ENCODE measurements around the gene PODXL2. TPM values are rescaled to one million over a fixed set of nuclear protein-coding genes. Genes with fewer than 3 reads are reported as not detected.

Gene PODXL2
- total RNA-seq, 1 experiment from 2014 or later, result 33.6 TPM

DNA sequence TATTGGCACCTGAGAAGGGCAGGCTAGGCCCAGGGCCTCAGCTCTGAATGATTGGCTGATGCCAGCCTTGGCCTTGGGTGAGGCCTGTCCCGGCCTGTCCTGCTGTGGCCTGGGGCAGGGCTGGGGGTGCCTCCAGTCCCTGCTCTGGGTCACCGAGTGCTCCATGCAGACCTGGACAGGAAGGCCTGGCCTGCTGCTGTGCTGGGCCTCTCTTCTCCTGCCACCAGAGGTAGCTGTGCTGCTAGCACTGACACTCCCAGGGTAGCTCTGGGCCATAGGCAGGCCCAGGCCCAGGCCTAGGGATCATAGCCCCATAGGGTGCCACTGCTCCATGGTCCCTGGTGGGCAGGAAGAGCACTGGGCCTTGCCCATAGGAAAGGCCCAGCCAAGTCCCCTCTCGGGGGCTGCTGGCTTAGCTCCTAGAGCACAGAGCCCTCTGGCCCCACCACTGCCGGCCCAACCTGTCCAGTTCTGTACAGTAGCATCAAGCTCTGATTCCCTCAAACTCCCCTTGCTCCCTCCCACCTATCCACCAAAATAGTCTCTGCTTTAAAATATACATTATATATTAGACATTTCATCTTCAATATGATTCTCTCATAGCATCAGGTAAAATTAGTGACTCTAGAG lies 62.0 kb downstream of the PODXL2 start:
- H3K9me3 Mint-ChIP-seq, result no peaks in the 10 kb centered on the region
- CTCF ChIA-PET, result interaction anchor here (0.6 to 4.7 kb wide), 28 partner anchors 10 to 852 kb away, joined by 3 to 76 read pairs (median 4); partner anchors contain the start of gene MGLL
- no peak overlapping the region for H3K4me3 Mint-ChIP-seq
- no peaks in the 10 kb centered on the region for H3K36me3 Mint-ChIP-seq
- peak; percentile 71 for DNase-seq (ENCODE audit: low spot score)
- peaks cover 19% of the 10 kb centered on the region for H3K4me1 Mint-ChIP-seq
- ATAC-seq, result peak; percentile 94
- 0 out of 2 replicates have a peak, but pooled peaks have one; percentile 23 for TF ChIP-seq SP1 (CRISPR knock-in tag; conservative IDR thresholded peaks at IDR 0.05)
- no peak for TF ChIP-seq PRRX2 (CRISPR knock-in tag; IDR thresholded peaks at IDR 0.05)
- TF ChIP-seq, protein P1, sequence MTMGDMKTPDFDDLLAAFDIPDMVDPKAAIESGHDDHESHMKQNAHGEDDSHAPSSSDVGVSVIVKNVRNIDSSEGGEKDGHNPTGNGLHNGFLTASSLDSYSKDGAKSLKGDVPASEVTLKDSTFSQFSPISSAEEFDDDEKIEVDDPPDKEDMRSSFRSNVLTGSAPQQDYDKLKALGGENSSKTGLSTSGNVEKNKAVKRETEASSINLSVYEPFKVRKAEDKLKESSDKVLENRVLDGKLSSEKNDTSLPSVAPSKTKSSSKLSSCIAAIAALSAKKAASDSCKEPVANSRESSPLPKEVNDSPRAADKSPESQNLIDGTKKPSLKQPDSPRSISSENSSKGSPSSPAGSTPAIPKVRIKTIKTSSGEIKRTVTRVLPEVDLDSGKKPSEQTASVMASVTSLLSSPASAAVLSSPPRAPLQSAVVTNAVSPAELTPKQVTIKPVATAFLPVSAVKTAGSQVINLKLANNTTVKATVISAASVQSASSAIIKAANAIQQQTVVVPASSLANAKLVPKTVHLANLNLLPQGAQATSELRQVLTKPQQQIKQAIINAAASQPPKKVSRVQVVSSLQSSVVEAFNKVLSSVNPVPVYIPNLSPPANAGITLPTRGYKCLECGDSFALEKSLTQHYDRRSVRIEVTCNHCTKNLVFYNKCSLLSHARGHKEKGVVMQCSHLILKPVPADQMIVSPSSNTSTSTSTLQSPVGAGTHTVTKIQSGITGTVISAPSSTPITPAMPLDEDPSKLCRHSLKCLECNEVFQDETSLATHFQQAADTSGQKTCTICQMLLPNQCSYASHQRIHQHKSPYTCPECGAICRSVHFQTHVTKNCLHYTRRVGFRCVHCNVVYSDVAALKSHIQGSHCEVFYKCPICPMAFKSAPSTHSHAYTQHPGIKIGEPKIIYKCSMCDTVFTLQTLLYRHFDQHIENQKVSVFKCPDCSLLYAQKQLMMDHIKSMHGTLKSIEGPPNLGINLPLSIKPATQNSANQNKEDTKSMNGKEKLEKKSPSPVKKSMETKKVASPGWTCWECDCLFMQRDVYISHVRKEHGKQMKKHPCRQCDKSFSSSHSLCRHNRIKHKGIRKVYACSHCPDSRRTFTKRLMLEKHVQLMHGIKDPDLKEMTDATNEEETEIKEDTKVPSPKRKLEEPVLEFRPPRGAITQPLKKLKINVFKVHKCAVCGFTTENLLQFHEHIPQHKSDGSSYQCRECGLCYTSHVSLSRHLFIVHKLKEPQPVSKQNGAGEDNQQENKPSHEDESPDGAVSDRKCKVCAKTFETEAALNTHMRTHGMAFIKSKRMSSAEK (CRISPR knock-in tag; IDR thresholded peaks at IDR 0.05; ENCODE audit: borderline replicate concordance), result no peak
- TF ChIP-seq ZNF219 (CRISPR knock-in tag; IDR thresholded peaks at IDR 0.05; ENCODE audit: borderline replicate concordance), result no peak
- TF ChIP-seq ZNF317 (CRISPR knock-in tag; IDR thresholded peaks at IDR 0.05; ENCODE audit: borderline replicate concordance, low read depth), result no peak
- peak; percentile 85 for TF ChIP-seq ZNF121 (CRISPR knock-in tag; IDR thresholded peaks at IDR 0.05)
- no peak for TF ChIP-seq ZBTB21 (CRISPR knock-in tag; IDR thresholded peaks at IDR 0.05; ENCODE audit: borderline replicate concordance)
- TF ChIP-seq CBFB (CRISPR knock-in tag; IDR thresholded peaks at IDR 0.05; ENCODE audit: low read depth), result no peak
- TF ChIP-seq, protein P2, sequence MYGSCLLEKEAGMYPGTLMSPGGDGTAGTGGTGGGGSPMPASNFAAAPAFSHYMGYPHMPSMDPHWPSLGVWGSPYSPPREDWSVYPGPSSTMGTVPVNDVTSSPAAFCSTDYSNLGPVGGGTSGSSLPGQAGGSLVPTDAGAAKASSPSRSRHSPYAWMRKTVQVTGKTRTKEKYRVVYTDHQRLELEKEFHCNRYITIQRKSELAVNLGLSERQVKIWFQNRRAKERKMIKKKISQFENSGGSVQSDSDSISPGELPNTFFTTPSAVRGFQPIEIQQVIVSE (CRISPR knock-in tag; IDR thresholded peaks at IDR 0.05; ENCODE audit: borderline replicate concordance), result no peak
- POLR2A ChIA-PET, result no interaction called here
- H3K27ac Mint-ChIP-seq, result no peak overlapping the region
- H3K27me3 Mint-ChIP-seq (ENCODE audit: low read depth), result no peaks in the 10 kb centered on the region

DNA sequence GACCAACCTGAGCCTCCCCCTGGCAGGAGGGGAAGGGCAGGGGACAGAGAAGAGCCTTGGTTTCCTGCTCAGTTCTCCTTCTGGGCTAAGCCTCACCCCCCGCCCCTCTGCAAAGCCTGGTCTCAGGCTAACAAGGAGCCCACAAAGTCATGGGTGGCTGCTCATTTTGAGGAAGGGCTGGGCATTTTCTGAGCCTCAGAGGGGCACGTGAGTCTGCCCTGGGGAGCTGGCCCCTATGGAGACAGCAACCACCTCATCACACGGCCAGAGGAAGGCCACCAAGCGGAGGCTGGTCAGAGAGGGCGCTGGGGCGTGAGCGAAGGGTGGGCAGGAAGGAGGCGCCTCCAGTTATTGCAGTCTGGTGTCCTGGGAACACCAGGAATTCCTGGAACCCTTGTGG lies 62.5 kb downstream of the PODXL2 start:
- DNase-seq (ENCODE audit: low spot score) (no peak), ATAC-seq (no peak)
- ChIA-PET POLR2A (interaction anchor here (0.7 kb wide), 1 partner anchor 692 kb away, joined by 5 read pairs; no protein-coding TSS in a partner anchor), CTCF (interaction anchor here (0.6 to 4.7 kb wide), 29 partner anchors 9 to 853 kb away, joined by 3 to 76 read pairs (median 4); partner anchors contain the start of gene MGLL)
- Mint-ChIP-seq H3K27me3 (ENCODE audit: low read depth) (no peaks in the 10 kb centered on the region), H3K4me1 (peaks cover 19% of the 10 kb centered on the region), H3K4me3 (no peak overlapping the region), H3K36me3 (no peaks in the 10 kb centered on the region), H3K9me3 (no peaks in the 10 kb centered on the region), H3K27ac (no peak overlapping the region)
- TF ChIP-seq ZNF317 (CRISPR knock-in tag; IDR thresholded peaks at IDR 0.05; ENCODE audit: borderline replicate concordance, low read depth), result no peak
- TF ChIP-seq, protein P1 (CRISPR knock-in tag; IDR thresholded peaks at IDR 0.05; ENCODE audit: borderline replicate concordance), result no peak
- no peak for TF ChIP-seq NFYB (CRISPR knock-in tag; conservative IDR thresholded peaks at IDR 0.05; ENCODE audit: low read depth)
- no peak for TF ChIP-seq JAZF1 (CRISPR knock-in tag; IDR thresholded peaks at IDR 0.05)
- TF ChIP-seq GRHL2 (CRISPR knock-in tag; IDR thresholded peaks at IDR 0.05; ENCODE audit: insufficient replicate concordance, severe bottlenecking), result no peak
- no peak for TF ChIP-seq NR1H2 (CRISPR knock-in tag; IDR thresholded peaks at IDR 0.05)
- no peak for TF ChIP-seq SMAD4 (CRISPR knock-in tag; IDR thresholded peaks at IDR 0.05)
- TF ChIP-seq, protein P3, sequence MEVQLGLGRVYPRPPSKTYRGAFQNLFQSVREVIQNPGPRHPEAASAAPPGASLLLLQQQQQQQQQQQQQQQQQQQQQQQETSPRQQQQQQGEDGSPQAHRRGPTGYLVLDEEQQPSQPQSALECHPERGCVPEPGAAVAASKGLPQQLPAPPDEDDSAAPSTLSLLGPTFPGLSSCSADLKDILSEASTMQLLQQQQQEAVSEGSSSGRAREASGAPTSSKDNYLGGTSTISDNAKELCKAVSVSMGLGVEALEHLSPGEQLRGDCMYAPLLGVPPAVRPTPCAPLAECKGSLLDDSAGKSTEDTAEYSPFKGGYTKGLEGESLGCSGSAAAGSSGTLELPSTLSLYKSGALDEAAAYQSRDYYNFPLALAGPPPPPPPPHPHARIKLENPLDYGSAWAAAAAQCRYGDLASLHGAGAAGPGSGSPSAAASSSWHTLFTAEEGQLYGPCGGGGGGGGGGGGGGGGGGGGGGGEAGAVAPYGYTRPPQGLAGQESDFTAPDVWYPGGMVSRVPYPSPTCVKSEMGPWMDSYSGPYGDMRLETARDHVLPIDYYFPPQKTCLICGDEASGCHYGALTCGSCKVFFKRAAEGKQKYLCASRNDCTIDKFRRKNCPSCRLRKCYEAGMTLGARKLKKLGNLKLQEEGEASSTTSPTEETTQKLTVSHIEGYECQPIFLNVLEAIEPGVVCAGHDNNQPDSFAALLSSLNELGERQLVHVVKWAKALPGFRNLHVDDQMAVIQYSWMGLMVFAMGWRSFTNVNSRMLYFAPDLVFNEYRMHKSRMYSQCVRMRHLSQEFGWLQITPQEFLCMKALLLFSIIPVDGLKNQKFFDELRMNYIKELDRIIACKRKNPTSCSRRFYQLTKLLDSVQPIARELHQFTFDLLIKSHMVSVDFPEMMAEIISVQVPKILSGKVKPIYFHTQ (CRISPR knock-in tag; IDR thresholded peaks at IDR 0.05), result no peak
- TF ChIP-seq NFE2L1 (CRISPR knock-in tag; IDR thresholded peaks at IDR 0.05), result no peak
- TF ChIP-seq SP1 (CRISPR knock-in tag; conservative IDR thresholded peaks at IDR 0.05), result no peak
- no peak for TF ChIP-seq ZNF416 (CRISPR knock-in tag; IDR thresholded peaks at IDR 0.05)
- TF ChIP-seq, protein P4, sequence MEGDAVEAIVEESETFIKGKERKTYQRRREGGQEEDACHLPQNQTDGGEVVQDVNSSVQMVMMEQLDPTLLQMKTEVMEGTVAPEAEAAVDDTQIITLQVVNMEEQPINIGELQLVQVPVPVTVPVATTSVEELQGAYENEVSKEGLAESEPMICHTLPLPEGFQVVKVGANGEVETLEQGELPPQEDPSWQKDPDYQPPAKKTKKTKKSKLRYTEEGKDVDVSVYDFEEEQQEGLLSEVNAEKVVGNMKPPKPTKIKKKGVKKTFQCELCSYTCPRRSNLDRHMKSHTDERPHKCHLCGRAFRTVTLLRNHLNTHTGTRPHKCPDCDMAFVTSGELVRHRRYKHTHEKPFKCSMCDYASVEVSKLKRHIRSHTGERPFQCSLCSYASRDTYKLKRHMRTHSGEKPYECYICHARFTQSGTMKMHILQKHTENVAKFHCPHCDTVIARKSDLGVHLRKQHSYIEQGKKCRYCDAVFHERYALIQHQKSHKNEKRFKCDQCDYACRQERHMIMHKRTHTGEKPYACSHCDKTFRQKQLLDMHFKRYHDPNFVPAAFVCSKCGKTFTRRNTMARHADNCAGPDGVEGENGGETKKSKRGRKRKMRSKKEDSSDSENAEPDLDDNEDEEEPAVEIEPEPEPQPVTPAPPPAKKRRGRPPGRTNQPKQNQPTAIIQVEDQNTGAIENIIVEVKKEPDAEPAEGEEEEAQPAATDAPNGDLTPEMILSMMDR (IDR thresholded peaks at IDR 0.05), result no peak
